Activated CD4-positive, alpha-beta T cell treated with anti-CD3 and anti-CD28 coated beads, Interleukin-10, Interleukin-2, amounts not matched to agents 100 ng/mL and 50 ng/mL, durations not matched to agents 16 hours and 8 hours (primary cell): Measurements from ENCODE around the gene RAD51D.

Experiments
- DNase-seq: peaks from one replicate; pipeline ENCODE4 v3.0.0-alpha.2; 2020

The RAD51D gene

DNA sequence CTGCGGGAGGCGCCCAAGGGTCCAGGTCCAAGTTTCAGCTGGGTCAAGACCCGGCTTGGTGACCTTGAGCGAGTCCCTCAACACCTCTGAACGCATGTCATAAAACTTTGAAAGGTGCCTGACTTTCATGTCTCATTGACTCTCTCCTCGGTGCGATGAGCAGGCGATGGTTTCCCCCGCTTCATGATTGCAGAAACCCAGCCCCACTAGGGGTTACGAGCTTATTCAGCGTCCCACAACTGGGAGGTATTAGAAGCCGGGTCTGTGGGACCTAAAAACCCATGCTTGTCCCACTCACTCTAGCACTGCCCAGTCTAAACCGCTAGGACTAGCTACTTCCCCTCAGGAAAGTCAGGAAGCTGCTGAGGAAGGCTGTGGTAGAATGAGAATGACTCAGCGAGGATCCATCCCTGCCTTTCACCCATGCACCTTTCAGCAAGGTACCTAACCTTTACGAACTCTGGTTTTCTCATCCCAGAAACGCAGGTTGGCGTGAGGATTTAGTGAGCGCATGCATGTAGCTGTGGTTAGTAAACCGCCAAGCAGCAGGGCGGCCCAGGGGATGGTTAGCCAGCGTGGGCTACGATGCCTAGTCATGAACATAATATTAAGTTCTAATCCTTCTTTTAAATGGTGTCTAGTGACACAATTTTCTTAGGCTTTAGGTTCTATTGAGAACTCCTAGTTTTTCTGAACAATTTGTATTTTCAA is 29.9 kb downstream of the RAD51D start:
- DNase-seq, result peak; percentile 65

DNA sequence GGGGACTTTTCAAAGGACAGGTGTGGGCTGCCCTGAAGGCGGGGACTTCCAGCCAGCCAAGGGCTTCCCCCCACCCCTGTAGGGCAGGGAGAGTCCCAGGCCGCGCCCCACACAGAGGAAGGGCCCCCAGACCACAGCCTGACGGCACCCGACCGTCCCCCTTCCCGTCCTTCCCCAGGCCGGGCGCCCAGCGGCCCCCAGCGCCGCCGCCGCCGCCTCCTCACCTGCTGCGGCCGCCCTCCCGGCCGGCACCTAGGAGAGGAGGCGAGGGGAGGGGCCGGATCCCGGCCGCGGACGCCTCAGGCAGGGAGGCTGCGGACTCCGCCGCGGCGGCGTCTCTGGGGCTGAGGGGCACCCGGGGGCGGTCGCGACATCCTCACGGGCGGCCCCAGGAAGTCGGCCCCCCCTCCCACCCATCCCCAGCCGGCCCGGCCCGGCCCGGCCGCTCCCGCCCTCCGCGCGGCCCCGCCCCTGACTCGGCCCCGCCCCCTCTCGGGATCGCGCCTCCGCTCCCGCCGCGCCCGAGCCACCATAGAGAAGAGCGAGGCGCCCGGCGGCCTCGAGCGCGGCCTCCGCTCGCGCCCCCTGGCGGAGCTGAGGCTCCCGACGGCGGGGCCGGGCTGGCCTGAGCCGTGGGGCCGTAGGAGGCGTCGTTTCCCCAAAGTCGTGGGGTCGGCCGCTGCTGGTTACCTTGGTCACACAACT is 30.6 kb downstream of the RAD51D start:
- peak; percentile 93 for DNase-seq

DNA sequence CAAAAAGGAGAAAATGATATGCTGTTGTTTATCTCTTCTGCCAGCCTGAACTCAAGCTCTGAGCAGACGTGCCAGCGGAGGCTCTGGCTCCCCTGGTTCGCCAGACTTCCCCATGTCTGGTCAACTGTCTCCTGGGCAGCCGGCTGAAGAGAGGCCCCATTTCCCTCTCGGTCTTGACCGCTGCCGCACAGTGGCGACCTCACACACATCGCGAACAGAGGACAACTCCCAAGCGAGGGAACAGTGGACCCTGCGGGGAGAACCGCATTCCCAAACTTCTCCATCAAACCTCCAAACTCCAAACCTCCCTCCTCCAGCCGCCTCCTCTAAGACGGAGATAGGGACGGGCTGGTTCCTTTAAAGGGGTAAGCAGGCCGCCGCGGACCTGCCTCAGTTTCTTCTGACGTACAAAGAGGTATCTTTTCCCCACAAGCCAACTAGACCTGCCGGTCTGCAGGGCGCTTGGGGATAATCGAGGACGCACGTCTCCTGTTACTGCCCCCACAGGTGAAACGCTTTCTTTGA is 31.2 kb downstream of the RAD51D start:
- peak; percentile 34 for DNase-seq

DNA sequence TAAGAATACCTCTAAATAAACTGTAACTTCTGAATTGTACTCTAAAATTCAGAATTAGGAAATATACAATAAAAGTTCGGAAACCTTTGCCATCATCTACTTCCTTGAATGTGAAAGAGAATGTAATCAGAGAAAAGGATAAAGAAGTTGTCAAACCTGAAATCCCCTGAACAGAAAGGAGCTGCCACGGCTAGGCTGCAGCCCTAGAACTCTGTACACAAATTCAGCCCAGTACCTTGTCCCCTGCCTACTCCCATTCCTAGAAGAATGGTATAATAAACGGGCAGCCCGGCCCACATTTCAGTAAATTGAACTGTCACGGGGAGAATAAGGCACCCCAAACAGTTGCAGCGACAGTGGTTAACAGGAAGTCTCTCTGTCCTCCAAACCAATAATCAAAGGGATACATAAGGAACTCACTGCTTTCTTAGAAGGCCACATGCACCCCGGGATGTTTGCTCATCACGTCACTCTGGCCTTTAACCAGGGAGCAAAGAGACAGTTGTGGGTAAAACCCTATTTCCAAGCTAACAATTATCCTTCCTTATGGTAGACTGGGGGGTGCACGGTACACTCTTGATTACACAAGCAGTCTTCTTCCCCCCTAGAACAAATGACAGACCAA is 31.8 kb downstream of the RAD51D start:
- DNase-seq, result peak; percentile 71

DNA sequence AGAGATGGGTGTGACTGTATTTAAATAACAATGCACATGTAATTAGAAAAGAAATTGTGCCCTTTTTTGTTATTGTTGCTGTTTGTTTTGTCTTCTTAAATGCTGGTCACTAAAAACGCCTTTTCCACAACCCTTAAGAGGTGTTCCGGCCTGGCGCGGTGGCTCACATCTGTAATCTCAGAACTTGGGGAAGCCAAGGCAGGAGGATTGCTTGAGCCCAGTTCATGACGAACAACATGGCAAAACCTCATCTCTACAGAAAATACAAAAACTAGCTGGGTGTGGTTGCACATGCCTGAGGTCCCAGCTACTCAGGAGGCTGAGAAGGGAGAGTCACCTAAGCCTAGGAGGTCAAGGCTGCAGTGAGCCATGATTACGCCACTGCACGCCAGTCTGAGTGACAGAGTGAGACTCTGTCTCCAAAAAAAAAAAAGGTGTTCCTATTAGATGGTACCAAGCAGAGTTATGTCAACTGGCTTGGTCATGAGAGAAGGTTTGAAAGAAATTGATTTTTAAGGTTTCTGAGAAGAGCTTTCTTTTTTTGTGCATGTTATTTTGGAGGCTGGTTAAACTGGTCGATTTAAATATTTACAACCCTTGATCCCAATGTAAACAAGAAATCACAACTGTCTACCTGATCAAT is 32.6 kb downstream of the RAD51D start:
- peak; percentile 54 for DNase-seq

DNA sequence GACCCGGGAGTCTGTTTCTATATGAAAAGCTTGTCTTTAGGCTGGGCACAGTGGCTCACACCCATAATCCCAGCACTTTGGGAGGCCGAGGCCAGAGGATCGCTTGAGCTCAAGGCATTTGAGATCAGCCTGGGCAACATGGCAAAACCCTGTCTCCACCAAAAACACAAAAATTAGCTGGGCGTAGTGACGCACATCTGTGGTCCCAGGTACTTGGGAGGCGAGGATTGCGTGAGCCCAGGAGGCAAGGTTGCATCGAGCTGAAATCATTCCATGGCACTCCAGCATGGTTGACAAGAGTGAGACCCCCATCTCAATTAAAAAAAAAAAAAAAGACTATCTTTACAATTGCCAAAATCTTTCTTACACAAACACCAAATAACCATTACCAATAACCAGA is 33.5 kb downstream of the RAD51D start:
- DNase-seq, result no peak

DNA sequence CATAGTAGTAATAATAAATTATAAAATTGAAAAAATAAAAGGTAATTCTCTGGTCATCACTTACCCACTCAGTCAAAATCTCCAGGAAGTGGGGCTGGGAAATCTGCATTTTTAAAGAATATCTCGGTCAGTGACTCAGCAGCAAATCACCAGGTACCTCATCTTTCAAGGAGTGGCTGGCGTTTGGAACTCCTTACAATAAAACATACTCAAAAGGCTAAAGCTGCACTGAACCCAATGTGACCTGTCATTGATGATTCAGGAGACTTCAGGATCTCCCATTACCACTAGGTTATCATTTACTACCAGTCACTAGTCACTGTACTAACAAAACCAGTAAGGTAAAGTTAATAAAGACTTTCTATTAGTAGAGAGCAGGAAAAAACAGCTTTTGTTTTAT is 34.7 kb downstream of the RAD51D start:
- peak; percentile 57 for DNase-seq

DNA sequence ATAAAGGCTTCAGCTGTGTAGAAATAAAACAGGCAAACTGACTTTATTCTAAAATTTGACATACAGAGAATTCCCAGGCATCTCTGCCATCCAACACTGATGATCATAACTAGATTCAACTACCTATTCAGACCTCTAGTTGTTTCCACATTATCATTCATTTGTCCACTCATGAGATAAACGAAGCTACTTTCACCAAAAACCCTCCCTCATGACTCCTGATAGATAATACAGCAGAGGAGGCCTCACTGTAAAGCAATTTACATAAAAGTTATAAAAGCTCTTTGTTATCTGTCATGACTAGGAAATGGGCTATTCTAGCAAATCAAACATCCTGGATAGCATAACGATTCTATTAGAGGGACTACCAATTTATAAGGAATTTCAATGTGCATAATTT is 36.6 kb downstream of the RAD51D start:
- DNase-seq, result no peak

DNA sequence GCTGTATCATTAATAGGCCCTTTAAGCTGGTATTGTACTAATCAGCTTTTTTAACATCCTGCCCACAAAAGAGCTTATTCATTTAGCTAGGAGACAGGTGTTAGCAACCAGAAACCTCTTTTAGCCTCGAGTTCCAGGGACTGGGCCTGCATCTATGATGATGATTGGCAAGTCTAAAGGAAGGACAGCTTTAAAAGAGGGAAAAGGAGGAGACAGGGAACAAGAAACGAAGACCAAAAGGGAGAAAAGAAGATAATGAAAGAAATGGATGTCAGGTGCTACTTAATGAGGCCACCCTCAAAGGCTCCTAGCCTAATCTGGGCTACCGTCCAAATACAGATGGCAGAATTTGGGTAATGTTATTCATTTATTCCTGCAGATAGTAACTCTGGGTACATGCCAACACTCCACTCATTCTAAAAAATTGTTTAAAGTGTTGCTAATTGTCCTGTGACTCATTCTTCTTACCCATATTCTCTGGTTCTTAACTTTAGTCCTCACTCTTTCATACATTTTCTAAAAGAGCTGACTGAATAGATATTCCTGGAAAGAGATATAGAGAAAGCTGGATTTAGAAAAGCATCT is 37.5 kb downstream of the RAD51D start:
- peak; percentile 79 for DNase-seq

DNA sequence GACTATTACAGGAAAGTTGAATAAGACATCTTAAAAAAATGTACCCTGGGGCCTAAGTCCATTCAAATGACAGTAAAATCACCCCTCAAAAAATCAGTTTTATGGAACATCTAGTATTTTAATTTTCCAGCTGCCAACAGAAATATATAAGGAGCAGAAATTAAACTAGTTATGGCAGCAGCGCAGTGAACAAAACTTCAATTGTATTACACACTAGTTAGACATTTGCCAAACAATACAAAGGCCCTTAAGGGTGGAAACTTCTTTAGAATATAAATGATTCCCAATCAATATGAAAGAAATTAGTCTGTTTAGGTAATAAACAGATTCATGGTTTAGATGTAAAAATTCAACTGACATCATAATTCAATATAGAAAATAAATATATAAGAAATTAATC is 38.0 kb downstream of the RAD51D start:
- DNase-seq, result no peak

DNA sequence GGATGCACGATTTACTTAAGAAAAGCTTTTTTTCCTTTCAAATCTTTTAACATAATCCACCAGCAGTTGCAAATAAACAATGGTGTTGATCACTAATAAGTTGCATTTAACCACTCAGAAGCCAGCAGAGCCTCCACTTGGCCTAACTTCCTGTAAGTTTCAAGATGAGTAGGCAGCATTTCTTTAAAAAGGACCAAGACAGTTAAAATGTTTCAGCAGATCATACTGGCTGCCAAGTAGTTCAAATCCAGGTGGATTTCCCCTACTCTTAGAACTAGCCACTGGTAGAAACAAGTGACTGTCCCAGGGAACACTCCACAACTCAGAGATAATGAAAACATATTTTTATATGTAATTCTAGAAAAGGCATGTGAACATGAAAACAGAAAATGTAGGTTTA is 39.1 kb downstream of the RAD51D start:
- DNase-seq, result peak; percentile 88

DNA sequence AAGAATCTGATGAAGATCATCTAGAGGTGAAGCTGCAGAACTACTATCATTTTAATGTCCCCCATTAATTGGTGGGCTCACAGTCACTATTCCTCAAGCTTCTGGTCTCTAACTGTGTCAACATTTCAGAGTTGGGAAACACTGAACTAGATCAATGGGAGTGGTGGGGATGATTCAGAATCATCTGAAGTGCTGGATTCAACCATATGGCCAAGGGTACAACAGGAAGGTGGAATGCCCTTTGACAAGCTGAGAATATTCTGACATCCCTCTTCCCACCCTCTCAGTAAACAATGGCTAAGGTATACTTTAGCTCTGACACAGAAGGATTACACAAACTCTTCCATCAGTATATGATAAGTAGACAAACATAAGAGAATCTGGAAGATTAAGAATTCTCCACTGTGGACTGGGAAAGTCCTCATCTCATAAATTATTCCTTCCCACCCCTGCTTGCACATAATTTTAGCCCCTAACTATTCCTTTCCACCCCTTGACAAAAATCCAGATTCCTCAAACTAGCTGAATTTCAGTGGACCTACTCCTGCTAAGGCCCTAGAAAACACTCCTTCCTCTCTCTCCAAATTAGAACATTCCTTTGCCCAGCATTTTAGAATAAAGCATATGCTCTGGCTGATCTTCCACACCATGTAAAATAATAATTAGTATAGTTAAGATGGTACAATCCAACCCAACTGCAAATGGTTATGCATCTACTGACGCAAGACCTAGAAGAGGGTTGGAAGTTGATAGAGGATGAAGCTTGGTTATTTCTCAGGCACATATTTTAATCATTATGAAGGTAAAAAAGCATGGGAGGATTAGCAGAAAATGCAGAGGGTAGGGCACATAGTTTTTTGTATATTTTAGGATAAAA is 39.9 kb downstream of the RAD51D start:
- no peak for DNase-seq

DNA sequence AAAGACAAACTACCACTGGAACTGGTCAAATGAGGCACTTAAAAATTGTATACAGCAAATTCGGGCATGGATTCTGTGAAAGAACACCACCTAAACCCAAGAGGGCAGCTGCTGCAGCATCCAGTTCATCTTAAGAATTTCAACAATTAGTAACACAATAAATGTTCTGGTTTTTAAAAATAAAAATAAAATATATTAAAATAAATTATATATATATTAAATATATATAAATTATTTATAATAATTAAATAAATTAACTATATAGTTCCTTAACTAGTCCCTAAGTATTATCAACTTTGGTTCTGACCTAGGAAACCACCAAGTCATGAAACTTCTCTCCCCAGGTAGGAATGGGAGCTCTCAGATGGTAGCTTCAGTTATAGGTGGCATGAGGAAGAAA is 42.8 kb downstream of the RAD51D start:
- no peak for DNase-seq

DNA sequence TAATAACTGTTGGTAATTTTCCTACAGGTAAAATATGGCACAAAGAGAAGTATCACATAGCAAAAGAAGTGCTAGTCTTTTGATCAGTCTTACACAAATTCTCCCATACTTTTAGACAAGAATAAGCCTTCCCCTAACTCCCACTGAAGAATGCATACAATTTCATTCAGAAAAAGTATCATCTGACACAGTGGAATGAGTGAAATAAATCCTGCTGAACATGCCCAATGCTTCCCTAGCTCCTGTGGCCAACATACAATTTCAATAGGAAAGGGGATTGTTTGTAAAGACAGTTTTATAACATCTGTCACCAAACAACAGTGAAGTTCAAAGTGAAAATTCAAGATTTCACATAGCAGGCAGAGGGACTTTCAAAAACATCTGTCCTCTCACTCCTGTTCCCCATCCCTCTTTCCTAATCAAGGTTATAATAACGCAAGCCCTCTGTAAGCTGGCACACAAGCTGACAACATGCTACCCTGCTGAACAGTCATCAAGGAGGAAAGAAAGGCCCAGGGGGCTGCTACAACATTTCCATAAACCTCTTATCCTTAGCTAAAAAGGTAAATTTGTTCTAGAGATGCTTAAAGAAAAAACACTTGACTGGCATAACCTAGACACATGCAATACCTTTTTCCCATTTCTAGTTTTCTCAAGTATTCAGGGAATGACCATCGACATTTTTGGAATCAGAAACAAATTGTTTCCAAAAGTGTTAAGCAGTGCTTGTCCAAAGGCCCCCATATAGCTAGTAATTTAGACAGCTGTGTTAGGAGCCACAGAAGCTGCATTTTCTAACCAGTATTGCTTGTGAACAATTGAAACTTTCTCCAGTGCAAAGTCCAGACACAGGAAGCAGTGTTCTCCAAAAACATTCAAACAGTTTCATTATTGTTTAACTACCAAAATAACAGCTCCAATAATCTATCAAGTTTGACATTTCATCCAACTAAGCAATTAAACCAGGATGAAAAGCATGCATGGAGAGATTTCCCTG is 44.7 kb downstream of the RAD51D start:
- no peak for DNase-seq

DNA sequence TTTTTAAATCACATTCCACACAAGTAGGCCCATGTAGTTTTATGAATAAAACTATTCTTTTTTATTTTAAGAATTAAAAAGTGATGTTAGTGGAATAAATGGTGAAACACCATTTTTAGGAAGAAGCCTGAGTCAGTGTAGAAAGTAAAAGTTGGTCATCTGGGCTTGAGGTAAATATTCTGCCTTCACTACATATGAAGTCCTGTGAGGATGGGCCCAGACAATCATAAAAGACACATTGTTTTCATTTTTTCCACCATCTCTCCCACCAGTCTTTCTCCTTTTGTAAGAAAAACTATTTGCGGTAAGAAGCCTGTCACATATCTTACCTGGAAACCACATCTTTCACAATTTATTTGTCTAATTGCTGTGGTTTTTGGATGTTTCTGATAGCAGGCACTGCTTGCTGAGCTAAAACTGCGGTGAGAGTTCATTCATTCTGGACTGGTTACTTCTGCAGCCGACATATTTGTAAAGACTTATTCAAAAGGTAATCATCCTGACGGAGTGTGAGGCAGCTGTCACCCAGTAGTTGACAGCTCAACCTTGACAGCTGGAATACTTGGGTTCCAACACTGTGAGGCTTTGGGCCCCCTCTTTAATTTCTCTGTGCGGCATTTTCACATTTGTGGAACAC is 45.6 kb downstream of the RAD51D start:
- peak; percentile 82 for DNase-seq

DNA sequence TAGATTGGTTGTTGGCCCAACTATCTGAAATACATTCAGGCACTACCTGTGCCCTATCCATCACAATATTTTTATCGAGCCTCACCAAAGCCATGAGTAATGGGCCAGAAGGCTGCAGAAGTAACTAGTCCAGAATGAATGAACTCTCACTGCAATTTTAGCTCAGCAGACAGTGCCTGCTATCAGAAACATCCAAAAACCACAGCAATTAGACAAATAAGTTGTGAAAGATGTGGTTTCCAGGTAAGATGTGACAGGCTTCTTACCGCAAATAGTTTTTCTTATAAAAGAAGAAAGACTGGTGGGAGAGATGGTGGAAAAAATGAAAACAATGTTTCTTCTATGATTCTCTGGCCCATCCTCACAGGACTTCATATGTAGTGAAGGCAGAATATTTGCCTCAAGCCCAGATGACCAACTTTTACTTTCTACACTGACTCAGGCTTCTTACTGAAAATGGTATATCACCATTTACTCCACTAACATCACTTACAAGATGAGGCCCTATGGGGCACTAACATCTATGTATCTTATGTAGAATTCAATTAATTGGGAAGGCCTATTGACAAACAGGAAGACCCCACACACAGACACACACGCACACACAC is 46.4 kb downstream of the RAD51D start:
- peak; percentile 84 for DNase-seq

DNA sequence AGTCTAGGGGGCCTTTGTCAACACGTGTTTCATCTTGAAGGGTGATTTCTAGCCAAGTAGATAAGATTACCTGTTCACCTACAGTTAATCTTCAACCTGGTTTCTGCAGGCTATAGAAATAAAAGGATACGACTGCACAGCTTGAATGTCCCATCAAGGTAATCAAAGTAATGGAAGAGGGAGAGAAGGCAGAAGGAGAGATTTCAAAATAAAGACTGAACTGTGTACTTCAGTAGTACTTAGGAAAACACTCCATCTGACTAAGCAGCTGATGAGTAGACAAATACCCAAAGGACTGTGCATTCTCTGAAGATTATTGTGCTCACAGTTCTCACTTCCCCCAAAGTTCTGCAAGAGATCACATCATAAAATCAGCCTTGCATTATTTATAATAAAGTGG is 50.3 kb downstream of the RAD51D start:
- peak; percentile 52 for DNase-seq

DNA sequence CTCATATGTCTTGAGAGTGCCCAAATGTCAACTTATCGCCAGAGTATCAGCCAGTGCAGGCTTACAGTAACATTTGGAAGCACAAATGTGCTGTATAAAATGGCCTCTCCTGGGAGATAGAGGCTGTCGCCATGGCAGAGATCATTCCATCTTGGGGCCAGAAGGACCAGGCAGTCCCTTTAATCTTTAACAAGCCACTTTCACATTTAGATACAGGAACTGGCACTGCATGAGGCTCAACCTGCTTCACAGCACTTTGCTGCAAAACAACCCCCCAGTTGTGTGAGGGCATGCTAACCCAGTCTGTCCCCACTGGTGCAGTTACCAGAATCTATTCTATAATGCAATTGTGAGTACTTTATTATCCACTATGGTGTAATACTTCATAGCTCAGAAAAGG is 51.4 kb downstream of the RAD51D start:
- DNase-seq, result peak; percentile 45

DNA sequence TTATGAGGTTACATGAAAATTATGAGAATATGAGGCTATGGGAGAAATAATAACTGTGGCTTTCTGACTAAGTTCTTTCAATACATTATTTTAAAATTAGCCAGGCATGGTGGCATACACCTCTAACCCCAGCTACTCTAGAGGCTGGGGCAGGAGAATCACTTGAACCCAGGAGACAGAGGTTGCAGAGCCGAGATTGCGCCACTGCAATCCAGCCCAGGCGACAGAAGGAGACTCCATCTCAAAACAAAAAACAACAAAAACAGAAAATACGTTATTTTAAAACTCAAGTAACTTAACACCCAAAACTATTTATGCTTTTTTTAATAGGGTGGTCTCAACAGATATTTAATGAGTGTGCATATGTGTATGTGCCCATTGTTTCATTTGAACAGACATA is 53.8 kb downstream of the RAD51D start:
- no peak for DNase-seq
